ENCODE measurements around the gene NADSYN1. TPM values are rescaled to one million over a fixed set of nuclear protein-coding genes. Genes with fewer than 3 reads are reported as not detected.

Gene NADSYN1
- total RNA-seq (2021): 35.5 and 46.7 TPM in 2 replicates
- percentile 60 among the genes with signal in this experiment for Bru-seq, nascent RNA
- percentile 61 among the genes with signal in this experiment for BruChase-seq, experiment 1, labeled RNA remaining after a 2-hour chase
- BruChase-seq, experiment 2, labeled RNA remaining after a 6-hour chase: percentile 63 among the genes with signal in this experiment
- long read RNA-seq, transcript NADSYN1-201 (21 exons, 2,773 nt): major isoform, 26 of 47 reads
- long read RNA-seq, partial matches to known transcripts: 6 of 47 reads
- long read RNA-seq, other reads (novel, unspliced or antisense): 11 of 47 reads

DNA sequence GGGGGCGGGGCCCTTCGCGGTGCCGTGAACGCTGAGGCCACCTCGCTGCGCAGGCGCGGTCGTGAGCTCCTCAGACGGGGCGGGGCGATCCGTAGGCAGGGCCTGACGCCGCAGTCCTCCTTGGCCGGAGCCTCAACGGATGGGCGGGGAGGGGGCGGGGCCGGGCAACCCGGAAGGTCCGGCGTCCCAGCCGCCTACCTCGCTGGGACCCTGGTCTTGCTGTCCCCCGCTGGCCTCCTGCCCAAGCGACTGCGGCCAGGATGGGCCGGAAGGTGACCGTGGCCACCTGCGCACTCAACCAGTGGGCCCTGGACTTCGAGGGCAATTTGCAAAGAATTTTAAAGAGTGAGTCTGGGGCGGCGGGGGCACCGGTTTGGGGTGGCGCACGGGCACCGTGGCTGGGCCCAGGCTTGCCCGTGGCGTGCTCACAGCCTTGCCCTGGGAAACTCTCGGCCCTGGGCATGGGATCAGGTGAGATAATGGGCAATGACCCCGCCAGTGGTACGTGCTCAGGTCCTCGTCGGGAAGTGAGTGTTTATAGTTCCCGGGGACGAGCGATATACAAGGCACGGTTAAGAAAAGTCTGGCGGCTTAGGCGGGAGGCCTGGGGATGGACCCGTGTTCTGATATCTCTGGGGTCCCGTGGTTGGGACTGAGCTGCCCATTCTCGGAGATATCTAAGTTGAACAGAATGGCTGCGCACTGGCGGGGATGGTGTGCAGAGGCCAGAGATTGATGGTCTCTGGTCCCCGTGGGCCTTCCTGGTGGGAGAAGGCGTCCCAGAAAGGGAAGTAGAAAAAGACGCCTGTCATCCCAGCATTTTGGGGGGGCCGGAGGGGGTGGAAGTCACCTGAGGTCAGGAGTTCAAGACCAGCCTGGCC is at the start of gene NADSYN1:
TSS of gene NADSYN1 (plus strand) at position 167 of the 881 bp plus-strand sequence. CDS start at position 261, 94 bp downstream.
- intact Hi-C loops (cut with micrococcal nuclease; ENCODE audit: unreplicated experiment): no loop called here
- Histone ChIP-seq H3K4me1 (ENCODE audit: insufficient read depth, low read length, poor library complexity, severe bottlenecking) (peaks cover 29% of the 10 kb centered on the region), H3K4me3 (ENCODE audit: low read depth, low read length, poor library complexity, severe bottlenecking) (peak within 1 kb of the TSS; percentile 85), H3K36me3 (ENCODE audit: insufficient read depth, low read length, poor library complexity, severe bottlenecking) (peaks cover 18% of the 10 kb centered on the region), H3K9me3 (ENCODE audit: low read depth, low read length, poor library complexity, severe bottlenecking) (no peaks in the 10 kb centered on the region), H3K27me3 (replicated peaks; ENCODE audit: insufficient read depth, low read depth, low read length, poor library complexity) (no peaks in the 10 kb centered on the region), H3K27ac (ENCODE audit: low read depth, low read length, poor library complexity, severe bottlenecking) (peak within 1 kb of the TSS; percentile 66)
- TF ChIP-seq EZH2 (IDR thresholded peaks at IDR 0.05; ENCODE audit: borderline replicate concordance, low read depth, low read length, poor library complexity, severe bottlenecking) (no peak), CTCF (conservative IDR thresholded peaks at IDR 0.05; ENCODE audit: low read depth, low read length) (no peak)
- ChIA-PET POLR2A (ENCODE audit: low non-redundant PET) (interaction anchor here (0.7 to 1.0 kb wide), 2 partner anchors 23 to 136 kb away, joined by 4 to 5 read pairs; no protein-coding TSS in a partner anchor), CTCF (interaction anchor here (0.6 to 1.7 kb wide), 4 partner anchors 72 to 127 kb away, joined by 3 to 11 read pairs (median 6); no protein-coding TSS in a partner anchor)
- BruUV-seq (replicated peaks): no TSS peak
- peak; percentile 97 for DNase-seq (ENCODE audit: low spot score)

GRCh38 chr11:71404209-71404608 is 48.8 kb upstream of the NADSYN1 start:
- ChIA-PET CTCF (no interaction called here), POLR2A (ENCODE audit: low non-redundant PET) (no interaction called here)
- Histone ChIP-seq H3K27ac (ENCODE audit: low read depth, low read length, poor library complexity, severe bottlenecking) (no peak overlapping the region), H3K27me3 (replicated peaks; ENCODE audit: insufficient read depth, low read depth, low read length, poor library complexity) (no peaks in the 10 kb centered on the region), H3K4me3 (ENCODE audit: low read depth, low read length, poor library complexity, severe bottlenecking) (no peak overlapping the region), H3K4me1 (ENCODE audit: insufficient read depth, low read length, poor library complexity, severe bottlenecking) (no peaks in the 10 kb centered on the region), H3K36me3 (ENCODE audit: insufficient read depth, low read length, poor library complexity, severe bottlenecking) (no peaks in the 10 kb centered on the region), H3K9me3 (ENCODE audit: low read depth, low read length, poor library complexity, severe bottlenecking) (no peaks in the 10 kb centered on the region)
- intact Hi-C loops (cut with micrococcal nuclease; ENCODE audit: unreplicated experiment): no loop called here
- TF ChIP-seq EZH2 (IDR thresholded peaks at IDR 0.05; ENCODE audit: borderline replicate concordance, low read depth, low read length, poor library complexity, severe bottlenecking): no peak
- no peak for TF ChIP-seq CTCF (conservative IDR thresholded peaks at IDR 0.05; ENCODE audit: low read depth, low read length)
- BruUV-seq (replicated peaks): no TSS peak
- no peak for DNase-seq (ENCODE audit: low spot score)

DNA sequence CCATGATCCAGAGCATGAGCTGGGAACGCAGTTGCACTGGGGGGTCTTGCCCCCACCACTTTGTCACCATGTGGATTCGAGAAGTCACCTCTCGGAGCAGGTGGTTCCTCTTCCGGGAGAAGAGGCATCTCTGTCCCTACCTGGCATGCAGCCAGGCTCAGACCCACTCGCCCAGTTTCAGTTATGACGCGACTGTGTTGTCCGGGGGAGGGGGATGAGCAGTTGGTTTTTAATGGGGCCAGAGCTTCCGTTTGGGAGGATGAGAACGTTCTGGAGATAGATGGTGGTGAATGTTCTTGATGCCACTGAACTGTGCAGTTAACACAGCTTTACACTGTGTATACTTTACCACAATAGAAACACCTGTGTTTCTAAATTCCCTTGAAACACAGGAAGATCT is 46.3 kb upstream of the NADSYN1 start:
- Histone ChIP-seq H3K4me1 (ENCODE audit: insufficient read depth, low read length, poor library complexity, severe bottlenecking) (no peaks in the 10 kb centered on the region), H3K27me3 (replicated peaks; ENCODE audit: insufficient read depth, low read depth, low read length, poor library complexity) (no peaks in the 10 kb centered on the region), H3K36me3 (ENCODE audit: insufficient read depth, low read length, poor library complexity, severe bottlenecking) (no peaks in the 10 kb centered on the region), H3K27ac (ENCODE audit: low read depth, low read length, poor library complexity, severe bottlenecking) (no peak overlapping the region), H3K4me3 (ENCODE audit: low read depth, low read length, poor library complexity, severe bottlenecking) (no peak overlapping the region), H3K9me3 (ENCODE audit: low read depth, low read length, poor library complexity, severe bottlenecking) (no peaks in the 10 kb centered on the region)
- TF ChIP-seq EZH2 (IDR thresholded peaks at IDR 0.05; ENCODE audit: borderline replicate concordance, low read depth, low read length, poor library complexity, severe bottlenecking): no peak
- TF ChIP-seq CTCF (conservative IDR thresholded peaks at IDR 0.05; ENCODE audit: low read depth, low read length): no peak
- DNase-seq (ENCODE audit: low spot score): no peak
- CTCF ChIA-PET: no interaction called here
- POLR2A ChIA-PET (ENCODE audit: low non-redundant PET): no interaction called here
- no TSS peak for BruUV-seq (replicated peaks)
- intact Hi-C loops (cut with micrococcal nuclease; ENCODE audit: unreplicated experiment): no loop called here
